A204.1 (cell line): ENCODE measurements around the gene RPF1.
"Not testable (repeated sequence)": the region's sequence is repeated elsewhere in the genome, so short reads cannot be mapped to it uniquely, and the experiment has no call there.

Experiments used
- FAIRE-seq: peaks from 2 replicates; lab custom pipeline; 2012; peaks lifted over from hg19 to GRCh38; lab: Jason Lieb, UNC

RPF1 gene

DNA sequence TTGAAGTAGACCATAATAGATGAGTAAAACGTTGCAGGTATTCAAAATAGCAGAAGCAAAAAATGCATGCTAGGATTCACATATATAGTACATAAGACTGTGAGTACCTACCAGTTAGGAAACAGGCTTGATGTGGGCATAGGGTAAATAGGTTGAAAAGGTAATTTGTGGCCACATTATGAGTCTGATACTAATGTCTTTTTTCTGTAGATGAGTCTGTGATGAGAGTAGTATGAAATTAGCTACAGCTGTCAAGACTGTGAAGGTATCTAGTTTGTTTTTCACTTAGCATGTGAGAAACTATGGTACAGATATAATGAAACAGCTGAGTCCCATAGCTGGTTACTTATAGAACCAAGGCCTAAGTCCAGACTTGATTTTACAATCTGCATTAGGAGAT, 14.7 kb downstream of the RPF1 start:
- FAIRE-seq, result no peak

DNA sequence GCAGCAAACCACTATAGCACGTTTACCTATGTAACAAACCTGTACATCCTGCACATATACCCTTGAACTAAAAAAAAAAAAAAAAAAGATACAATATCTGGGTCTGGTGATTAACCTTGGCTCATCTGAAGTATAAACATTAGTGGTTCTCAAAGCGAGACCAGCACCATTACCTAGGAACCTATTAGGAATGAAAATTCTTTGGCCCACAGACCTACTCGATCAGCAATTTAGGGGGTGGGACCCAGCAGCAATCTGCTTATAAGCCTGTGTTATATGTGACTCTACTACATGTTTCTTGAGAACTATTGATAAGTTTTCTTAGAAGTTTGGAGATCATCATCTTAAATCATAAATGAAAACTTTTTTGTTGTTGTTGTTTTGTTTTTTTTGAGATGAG, 17.4 kb downstream of the RPF1 start:
- no peak for FAIRE-seq

DNA sequence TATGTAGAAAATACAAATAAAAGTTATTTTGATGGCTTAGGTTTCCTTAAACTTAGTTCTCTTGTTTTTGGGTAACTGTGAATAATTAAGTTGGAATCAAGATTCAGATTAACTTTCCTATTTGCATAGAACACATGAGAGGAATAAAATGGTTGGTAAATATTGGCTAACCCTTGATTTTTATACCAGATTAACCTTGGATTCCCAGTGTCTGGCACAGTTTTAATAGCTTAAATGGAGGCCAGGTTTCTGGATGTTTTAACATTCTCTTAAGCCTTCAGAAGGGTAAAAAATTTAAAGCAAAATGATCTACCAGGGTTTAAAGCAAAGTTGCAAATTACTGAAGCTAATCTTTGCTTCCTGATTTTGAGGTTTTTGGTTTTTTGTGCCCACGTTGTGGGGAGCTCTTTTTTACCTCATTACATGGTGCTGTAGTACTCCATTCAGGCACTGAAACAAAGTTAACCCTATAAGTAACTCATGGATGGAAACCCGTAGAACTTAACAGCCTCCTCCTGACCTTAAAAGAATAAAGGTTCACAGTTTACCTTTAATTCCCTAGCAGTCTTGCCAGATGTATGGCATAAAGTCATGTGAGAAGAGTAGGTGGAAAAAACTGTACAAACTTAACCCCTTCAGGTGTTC, 18.7 kb downstream of the RPF1 start:
- no peak for FAIRE-seq

DNA sequence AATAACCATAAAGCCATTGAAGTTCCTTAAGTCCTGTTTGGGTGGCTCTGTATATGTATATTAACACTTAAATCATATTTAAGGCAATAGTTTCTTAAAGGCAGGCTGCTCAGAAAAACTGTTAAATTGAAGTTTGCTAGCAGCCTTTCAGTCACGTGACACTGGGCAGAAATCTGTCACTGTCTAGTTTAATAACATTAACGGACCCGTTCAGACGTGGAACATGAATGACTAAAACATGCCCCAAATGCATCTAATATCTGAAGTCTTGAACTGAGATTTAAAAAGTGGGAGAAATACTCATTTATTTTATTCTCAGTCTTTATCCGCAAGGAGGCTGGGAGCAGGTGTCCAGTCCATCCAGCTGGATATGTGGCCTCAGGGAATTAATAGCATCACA, 23.9 kb downstream of the RPF1 start:
- FAIRE-seq, result no peak

DNA sequence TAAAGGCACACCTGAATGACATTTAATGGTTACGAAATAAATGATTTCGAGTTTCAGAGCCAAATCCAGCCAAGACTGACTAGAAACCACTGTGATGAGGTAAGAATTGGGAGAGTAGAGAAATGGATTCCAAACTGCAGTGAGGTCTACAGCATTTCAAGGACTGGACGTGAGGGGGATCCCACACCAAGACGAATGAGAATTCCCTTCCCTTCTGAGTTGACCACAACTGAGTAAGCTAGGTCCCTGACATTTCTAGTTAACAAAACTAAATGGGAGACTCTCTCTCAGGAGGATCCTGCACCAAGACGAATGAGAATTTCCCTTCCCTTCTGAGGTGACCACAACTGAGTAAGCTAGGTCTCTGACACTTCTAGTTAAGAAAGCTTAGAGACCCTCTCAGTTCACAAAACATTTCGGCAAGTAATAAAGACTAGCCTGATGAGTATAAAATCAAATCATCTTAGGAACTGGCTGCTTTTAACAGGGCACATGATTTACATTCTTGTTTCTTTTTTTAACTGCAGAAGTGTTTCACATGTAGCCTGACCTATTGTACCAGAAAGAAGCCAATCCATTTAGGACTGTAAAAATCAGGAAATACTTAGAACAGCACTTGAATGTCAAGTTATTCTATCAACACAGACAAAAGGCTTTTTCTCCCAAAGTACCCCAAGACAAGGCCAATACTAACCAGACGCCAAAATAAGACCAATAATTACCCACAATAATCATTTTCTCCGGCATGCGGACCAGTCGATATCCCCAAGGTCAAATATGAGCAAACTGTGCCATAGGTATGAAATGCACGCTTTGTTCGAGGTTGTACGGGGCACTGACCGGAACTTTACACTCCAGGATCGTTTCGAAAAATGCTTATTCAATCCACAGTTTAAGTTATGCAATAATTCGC, 25.8 kb downstream of the RPF1 start:
- no peak for FAIRE-seq

DNA sequence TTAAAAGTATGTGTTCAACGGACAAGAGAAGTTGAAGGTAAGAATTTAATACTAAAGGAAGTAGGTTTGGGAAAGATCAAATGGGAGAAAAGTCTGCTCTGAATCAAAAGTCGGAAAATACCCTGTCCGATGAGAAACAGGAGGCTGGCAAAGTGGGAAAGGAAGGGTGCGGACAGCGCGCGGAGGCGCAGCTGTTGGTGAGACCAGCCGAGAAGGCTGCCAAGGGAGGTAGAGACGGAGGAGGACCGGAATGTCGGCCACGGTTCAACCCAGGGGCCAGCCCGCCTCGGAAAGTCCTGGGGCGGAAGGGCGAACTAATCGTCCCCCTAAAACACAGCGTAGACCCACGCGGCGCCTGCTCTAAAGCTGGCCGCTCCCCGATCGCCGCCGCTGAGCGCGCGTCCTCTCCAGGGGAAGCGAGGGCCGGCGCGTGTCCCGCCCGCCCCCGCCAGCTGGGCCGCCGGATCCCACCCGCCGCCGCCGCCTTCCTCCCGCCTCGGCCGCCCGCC, 26.5 kb downstream of the RPF1 start:
- no peak for FAIRE-seq

DNA sequence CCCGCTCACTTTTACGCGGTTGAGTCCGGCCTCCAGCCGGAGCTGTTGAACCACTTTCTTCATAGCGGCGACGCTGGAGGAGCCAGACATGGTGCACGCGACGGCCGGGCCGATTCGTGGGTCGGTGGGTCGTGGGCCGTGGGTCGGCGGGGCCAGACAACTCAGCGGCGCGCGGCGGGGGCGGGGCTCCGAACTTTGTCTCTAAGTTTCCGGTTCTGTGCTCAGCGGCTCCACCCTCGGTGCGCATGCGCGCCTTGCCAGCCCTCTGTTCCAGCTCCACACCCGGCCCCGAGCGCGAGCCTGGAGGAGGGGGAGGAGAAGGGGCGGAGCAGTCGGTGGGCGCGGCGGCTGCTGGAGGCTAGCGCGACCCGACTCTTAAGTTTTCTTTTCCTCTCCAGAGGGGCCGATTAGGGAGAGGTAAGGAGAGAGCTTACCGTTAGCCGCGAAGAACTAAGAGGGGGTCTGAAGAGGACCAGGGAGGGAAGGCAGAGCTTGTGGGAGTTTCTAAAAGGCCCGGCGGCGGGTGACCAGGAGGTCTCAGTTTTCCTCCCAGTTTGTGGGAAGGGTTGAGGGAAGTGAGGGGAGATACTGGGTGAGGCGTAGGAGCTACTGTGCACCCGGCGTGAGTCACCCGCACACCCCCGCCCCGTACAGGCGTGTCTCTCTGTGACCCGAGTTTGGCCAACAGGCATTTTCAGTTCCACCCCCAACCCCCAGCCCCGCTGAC, 27.1 kb downstream of the RPF1 start, which contains the start of the genes GNG5 and SPATA1:
TSS of gene GNG5 (minus strand) at position 580 of the 727 bp plus-strand sequence. CDS start at position 90, 490 bp downstream.
TSS of gene SPATA1 (plus strand) at position 385 of the 727 bp plus-strand sequence. CDS start 9,974 bp downstream, outside the sequence.
- peak; percentile 70 for FAIRE-seq

DNA sequence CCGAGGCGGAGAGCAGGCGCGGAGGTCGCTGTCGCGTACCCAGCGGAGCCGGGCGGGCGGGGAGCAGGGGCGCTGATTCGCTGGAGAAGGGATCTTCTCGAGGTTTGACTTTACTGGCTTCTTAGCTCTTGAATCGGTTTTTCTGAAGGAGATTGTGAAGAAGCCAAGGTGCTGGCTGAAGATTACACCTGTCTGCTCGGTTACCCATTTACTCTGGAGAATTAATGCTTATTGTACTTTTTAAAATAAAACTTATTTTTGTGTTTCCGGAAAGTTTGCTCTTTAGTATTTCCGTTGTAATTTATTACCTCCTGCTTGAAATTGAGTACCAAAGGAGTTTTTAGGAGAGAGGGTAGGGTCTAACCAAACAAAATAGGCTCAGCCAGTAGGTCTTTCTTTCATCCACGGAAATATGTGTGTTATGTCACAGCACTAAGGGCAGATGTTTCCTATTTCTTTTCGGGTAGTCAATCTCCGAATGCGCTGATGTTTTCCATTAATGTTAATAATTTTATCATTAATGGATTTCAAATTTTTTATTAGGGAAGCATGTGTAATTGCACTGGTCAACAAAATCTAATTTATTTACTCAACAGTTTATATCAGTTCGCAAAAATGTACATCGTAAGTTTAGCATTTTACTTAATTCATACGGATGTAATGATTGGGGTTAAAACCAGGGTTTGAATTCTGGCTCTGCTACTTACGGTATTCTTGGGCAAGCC, 27.8 kb downstream of the RPF1 start:
- no peak for FAIRE-seq

DNA sequence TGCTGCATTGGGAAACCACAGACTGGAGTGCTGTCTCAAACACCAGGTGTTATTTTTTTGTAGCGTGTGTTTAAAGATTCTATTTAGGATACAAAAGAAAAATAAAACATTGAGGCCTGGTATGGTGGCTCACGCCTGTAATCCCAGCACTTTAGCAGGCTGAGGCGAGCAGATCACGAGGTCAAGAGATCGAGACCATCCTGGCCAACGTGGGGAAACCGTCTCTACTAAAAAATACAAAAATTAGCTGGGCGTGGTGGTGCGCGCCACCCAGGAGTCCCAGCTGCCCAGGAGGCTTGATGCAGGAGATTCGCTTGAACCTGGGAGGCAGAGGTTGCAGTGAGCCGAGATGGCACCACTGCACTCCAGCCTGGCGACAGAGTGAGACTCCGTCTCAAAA, 28.8 kb downstream of the RPF1 start:
- FAIRE-seq, result not testable (repeated sequence)

DNA sequence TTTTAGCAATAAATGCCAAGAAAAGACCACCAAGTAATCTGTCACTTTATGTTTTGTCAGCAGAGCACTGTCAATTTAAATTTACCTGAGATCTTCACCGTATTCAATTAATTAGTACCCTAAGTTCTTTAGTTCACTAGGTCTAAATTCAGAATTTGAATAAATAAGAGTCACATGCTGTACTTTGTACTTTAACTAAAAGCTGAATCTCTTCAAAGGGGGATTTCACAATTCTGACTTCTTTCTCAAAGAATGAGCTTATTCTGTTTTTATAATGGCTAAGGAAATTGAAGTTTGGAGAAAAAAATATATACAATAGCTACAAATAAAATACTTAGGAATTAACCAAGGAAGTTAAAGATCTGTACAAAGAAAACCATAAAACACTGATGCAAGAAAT, 29.4 kb downstream of the RPF1 start:
- no peak for FAIRE-seq

DNA sequence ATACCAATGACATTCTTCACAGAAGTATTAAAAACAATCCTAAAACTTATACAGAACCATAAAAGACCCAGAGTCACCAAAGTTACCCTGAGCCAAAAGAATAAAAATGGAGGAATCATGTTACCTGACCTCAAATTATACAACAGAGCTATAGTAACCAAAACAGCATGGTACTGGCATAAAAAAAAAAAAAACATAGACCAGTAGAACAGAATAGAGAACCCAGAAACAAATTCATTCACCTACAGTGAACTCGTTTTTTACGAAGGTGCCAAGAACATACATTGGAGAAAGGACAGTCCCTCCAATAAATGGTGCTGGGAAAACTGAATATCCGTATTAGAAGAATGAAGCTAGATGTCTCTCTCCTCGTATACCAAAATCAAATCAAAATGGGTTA, 30.0 kb downstream of the RPF1 start:
- no peak for FAIRE-seq

DNA sequence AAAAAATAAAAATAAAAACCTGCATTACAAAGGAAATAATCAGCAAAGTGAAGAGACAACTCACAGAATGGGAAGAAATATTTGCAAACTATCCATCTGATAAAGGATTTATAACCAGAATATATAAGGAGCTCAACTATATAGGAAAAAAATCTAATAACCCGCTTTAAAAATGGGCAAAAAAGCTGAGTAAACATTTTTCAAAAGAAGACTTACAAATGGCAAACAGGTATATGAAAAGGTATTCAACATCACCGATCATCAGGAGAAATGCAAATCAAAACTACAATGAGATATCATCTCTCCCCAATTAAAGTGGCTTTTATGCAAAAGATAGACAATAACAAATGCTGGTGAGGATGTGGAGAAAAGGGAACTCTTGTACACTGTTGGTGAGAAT, 31.1 kb downstream of the RPF1 start:
- FAIRE-seq, result no peak

DNA sequence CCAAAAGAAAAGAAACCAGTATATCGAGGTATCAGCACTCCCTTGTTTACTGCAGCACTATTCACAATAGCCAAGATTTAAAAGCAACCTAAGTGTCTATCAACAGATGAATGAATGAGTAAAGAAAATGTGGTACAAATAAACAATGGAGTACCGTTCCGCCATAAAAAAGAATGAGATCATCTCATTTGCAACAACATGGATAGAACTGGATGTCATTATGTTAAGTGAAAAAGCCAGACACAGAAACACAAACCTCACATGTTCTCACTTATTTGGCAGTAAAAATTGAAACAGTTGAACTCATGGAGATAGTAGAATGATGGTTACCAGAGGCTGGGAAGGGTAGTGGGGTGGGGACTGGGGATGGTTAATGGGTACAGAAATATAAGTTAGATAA, 31.6 kb downstream of the RPF1 start:
- no peak for FAIRE-seq

DNA sequence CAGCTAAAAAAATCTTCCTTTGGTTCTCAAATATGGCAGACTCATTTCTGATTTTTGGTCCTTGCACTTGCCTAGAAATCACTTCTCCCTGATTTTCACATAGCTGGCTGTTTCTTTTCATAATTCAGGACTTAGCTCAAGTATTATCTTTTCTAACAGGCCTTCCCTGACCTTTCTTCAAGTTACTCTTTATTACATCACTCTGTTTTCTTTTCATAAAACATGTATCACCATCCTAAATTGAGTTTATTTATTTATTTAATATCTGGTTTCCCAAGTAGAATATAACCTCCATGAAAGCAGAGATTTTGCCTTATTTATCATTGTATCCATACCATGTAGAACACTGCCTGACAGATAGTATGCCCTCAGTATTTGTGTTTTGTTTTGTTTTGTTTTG, 45.5 kb downstream of the RPF1 start:
- FAIRE-seq, result no peak

DNA sequence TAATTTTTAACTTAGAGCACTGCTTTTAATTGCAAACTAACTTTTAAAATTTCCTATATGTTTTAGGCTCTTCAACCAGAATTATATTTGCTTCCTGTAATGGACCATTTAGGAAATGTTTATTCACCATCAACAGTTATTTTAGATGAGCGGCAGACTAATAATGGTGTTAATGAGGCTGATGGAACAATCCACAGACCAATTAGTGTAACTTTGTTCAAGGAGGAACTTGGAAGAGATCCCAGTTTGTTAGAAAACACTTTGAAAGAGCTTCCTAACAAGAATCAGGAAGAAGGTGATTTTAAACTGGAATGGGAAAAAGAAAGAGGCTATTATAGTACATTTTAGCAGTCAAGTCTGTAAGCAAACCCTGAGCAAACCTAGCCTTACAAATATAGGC, 46.7 kb downstream of the RPF1 start:
- no peak for FAIRE-seq

DNA sequence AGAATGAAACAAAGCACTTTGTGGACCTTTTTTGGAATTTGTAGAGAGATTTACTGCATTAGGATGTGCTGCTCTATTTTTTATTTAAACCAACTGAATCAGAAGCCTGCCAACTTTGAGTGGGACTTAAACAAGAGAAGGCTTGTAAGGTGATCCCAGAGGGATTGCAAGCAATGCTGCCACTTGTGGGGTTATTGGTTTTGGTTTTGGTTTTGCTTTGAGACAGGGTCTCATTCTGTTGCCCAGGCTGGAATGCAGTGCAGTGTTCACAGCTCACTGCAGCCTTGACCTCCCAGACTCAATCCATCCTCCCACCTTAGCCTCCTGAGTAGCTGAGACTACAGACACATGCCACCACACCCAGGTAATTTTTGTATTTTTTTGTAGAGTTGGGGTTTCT, 59.5 kb downstream of the RPF1 start:
- no peak for FAIRE-seq

DNA sequence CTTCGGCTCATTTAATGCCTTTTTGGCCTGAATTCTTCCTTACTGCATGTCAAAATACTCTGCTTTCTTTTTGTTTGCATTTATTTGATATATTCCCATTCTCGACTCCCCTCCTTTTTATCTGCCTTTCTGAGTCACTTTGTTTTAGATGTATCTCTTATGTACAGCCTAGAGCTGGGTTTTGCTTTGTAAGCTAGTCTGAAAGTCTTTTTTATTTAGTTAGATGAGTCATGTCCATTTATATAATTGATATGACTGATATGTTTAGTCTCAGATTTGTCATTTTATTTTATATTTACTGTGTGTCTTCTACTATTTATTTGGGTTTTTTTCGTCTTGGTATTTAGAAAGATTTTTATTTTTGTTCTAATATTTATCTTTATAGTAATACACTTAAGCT, 60.9 kb downstream of the RPF1 start:
- FAIRE-seq, result no peak

DNA sequence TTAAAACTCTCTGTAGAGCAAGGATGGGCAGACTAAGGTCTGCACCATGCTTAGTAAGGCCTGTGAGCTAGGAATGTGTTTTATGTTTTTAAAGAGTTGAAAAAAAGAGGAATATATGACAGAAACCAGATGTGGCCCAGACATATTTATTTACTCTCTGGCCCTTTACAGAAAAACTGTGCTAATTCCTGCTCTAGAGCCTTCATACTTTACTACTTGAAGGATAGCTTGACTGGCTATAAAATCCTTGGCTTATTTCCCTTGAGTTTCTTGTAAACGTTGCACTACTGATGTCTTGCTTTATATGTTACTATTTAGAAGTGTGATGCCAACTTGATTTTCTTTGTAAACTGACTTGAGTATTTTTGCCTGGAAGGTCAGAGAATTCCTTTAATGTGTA, 61.7 kb downstream of the RPF1 start:
- no peak for FAIRE-seq

DNA sequence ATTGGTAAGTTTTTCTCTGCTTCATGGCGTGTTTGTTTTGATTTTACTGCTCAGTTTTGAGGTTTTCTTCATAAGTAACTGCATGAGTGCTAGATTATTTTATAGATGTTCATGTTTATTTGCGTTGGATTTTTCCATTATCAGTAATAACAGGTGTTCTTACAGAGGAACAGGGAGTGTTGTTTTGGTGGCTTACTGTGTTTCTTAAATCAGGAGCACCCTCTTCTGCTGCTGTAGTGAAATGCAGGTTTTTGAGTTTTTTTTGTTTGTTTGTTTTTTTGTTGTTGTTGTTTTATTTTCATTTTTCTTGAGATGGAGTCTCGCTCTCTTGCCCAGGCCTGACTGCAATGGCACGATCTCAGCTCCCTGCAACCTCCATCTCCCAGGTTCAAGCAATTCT, 62.6 kb downstream of the RPF1 start:
- FAIRE-seq, result peak; percentile 94
